HepG2 (cell line): ENCODE data around the gene NCR3LG1. TPM values are rescaled to one million over a fixed set of nuclear protein-coding genes. Genes with fewer than 3 reads are reported as not detected.

ENCODE experiments used
- ATAC-seq: fragments of 200-7000 bp; cut with Tn5 transposase; 3 replicates; pipeline ENCODE4 v1.9.1; 2020; ENCODE audit warnings: mild to moderate bottlenecking, moderate library complexity
- BruUV-seq: library from RNA; stranded (reverse); fragments of 400-500 nt; replicated peaks from 2 replicates; lab custom pipeline; 2021; lab: Mats Ljungman, UMichigan
- CTCF ChIA-PET: fragments of 300-600 bp; formaldehyde crosslinking; extraction: SDS; loops from one replicate; lab custom pipeline; 2021; ENCODE audit warnings: low total read pairs, inconsistent platforms, low intra/inter-chr PET ratio; lab: Yijun Ruan, JAX
- POLR2A ChIA-PET: fragments of 350-600 bp; sonication (Branson Sonifier 250); formaldehyde crosslinking; loops from one replicate; lab custom pipeline; 2020; ENCODE audit warnings: antibody characterized with exemption, inconsistent platforms; lab: Yijun Ruan, JAX
- DNase-seq: peaks from one replicate; pipeline ENCODE4 v3.0.0-alpha.2; 2015; ENCODE audit warnings: low spot score
- FAIRE-seq: peaks from 3 replicates; lab custom pipeline; 2011; peaks lifted over from hg19 to GRCh38; lab: Jason Lieb, UNC
- H2AFZ ChIP-seq: one replicate; pipeline ENCODE4 v1.6.1; 2011; ENCODE audit warnings: low read length, inconsistent platforms
- H3K27ac ChIP-seq: fragments of 300-600 bp; 3 replicates; pipeline ENCODE4 v1.8.0; 2011; ENCODE audit warnings: mixed run types, mild to moderate bottlenecking, mixed read lengths, low read length, inconsistent platforms; ENCODE audit not compliant: insufficient read depth; ENCODE audit errors: extremely low read length
- H3K27me3 ChIP-seq, 2 experiments: fragments of 200-600 bp in 1 of 2; 2 replicates in 1 of 2; 3 replicates in 1 of 2; pipeline versions ENCODE4 v1.6.0 to v1.8.0; 2011; ENCODE audit warnings: low read length in 2 of 2, mild to moderate bottlenecking in 2 of 2, moderate library complexity in 2 of 2, inconsistent platforms in 1 of 2; ENCODE audit not compliant: insufficient read depth in 2 of 2, control insufficient read depth in 1 of 2
- H3K36me3 ChIP-seq, 2 experiments: fragments of 200-600 bp in 1 of 2; replicated peaks in 1 of 2; 2 replicates in 1 of 2; 3 replicates in 1 of 2; pipeline versions ENCODE4 v1.5.1 to v1.8.0; 2011; ENCODE audit warnings: low read length in 2 of 2, inconsistent platforms in 1 of 2; ENCODE audit not compliant: insufficient read depth in 2 of 2, control insufficient read depth in 1 of 2
- H3K4me1 ChIP-seq: 2 replicates; pipeline ENCODE4 v1.5.1; 2012; ENCODE audit warnings: low read length, inconsistent platforms; ENCODE audit not compliant: insufficient read depth
- H3K4me2 ChIP-seq: 2 replicates; pipeline ENCODE4 v1.6.0; 2011; ENCODE audit warnings: low read depth, low read length, inconsistent platforms
- H3K4me3 ChIP-seq, 3 experiments: fragments of 200-600 bp in 1 of 3; sonication (generic), shearing (Covaris generic) in 1 of 3; replicated peaks in 1 of 3; 2 replicates each; pipeline ENCODE4 v1.5.1; 2011 to 2016; ENCODE audit warnings: low read length in 3 of 3, inconsistent platforms in 2 of 3, low read depth in 2 of 3, mild to moderate bottlenecking in 2 of 3, control low read depth in 1 of 3, mixed read lengths in 1 of 3; ENCODE audit not compliant: insufficient read depth in 1 of 3
- H3K79me2 ChIP-seq: one replicate; pipeline ENCODE4 v1.6.1; 2011; ENCODE audit warnings: low read length, inconsistent platforms; ENCODE audit not compliant: insufficient read depth
- H3K9ac ChIP-seq: 2 replicates; pipeline ENCODE4 v1.6.0; 2011; ENCODE audit warnings: mild to moderate bottlenecking, low read depth, low read length, inconsistent platforms; ENCODE audit not compliant: insufficient read depth
- H3K9me3 ChIP-seq: 2 replicates; pipeline ENCODE4 v1.5.1; 2012; ENCODE audit warnings: mild to moderate bottlenecking, low read length
- H4K20me1 ChIP-seq: 2 replicates; pipeline ENCODE4 v1.6.0; 2011; ENCODE audit warnings: inconsistent platforms, mild to moderate bottlenecking, low read length, moderate library complexity; ENCODE audit not compliant: insufficient read depth
- FLYWCH1 ChIP-seq: sonication (generic); formaldehyde crosslinking; IDR thresholded peaks from 2 replicates; pipeline ENCODE4 v1.8.1; 2023; ENCODE audit warnings: mild to moderate bottlenecking, missing genetic modification reagents
- IKZF1 ChIP-seq: fragments of 450-650 bp; IDR thresholded peaks from 2 replicates; pipeline ENCODE4 v1.7.1; 2016
- JUND ChIP-seq: sonication (generic); formaldehyde crosslinking; IDR thresholded peaks from 2 replicates; pipeline ENCODE4 v1.8.0; 2022; ENCODE audit warnings: mild to moderate bottlenecking, missing genetic modification reagents
- PAWR ChIP-seq: sonication (generic); formaldehyde crosslinking; IDR thresholded peaks from 2 replicates; pipeline ENCODE4 v1.4.0; 2020; ENCODE audit warnings: missing genetic modification reagents, mild to moderate bottlenecking, borderline replicate concordance
- POLR2AphosphoS2 ChIP-seq: IDR thresholded peaks from 2 replicates; pipeline ENCODE4 v1.6.1; 2011; ENCODE audit warnings: low read depth, low read length, improper control_type of control experiment
- RAD51 ChIP-seq: fragments of 450-650 bp; IDR thresholded peaks from 2 replicates; pipeline ENCODE4 v1.6.1; 2016; ENCODE audit warnings: borderline replicate concordance
- RFX3 ChIP-seq: IDR thresholded peaks from 2 replicates; pipeline ENCODE4 v1.6.1; 2016; ENCODE audit warnings: missing biosample characterization, missing genetic modification reagents
- ZNF20 ChIP-seq: sonication (generic); formaldehyde crosslinking; IDR thresholded peaks from 2 replicates; pipeline ENCODE4 v1.4.0; 2020; ENCODE audit warnings: mild to moderate bottlenecking, moderate library complexity, missing genetic modification reagents
- ZNF260 ChIP-seq: sonication (generic); formaldehyde crosslinking; IDR thresholded peaks from 2 replicates; pipeline ENCODE4 v1.4.0; 2020; ENCODE audit warnings: missing genetic modification reagents, low read depth, mild to moderate bottlenecking, borderline replicate concordance
- ZNF264 ChIP-seq: sonication (generic); formaldehyde crosslinking; IDR thresholded peaks from 2 replicates; pipeline ENCODE4 v1.4.0; 2020; ENCODE audit warnings: missing genetic modification reagents
- ZNF274 ChIP-seq: sonication (generic); formaldehyde crosslinking; IDR thresholded peaks from 2 replicates; pipeline ENCODE4 v1.5.1; 2020; ENCODE audit warnings: mild to moderate bottlenecking, missing genetic modification reagents
- ZNF549 ChIP-seq: sonication (generic); formaldehyde crosslinking; IDR thresholded peaks from 2 replicates; pipeline ENCODE4 v1.5.0; 2020; ENCODE audit warnings: missing genetic modification reagents
- ZNF558 ChIP-seq: sonication (generic); formaldehyde crosslinking; IDR thresholded peaks from 2 replicates; pipeline ENCODE4 v1.9.0; 2022; ENCODE audit warnings: mild to moderate bottlenecking, missing genetic modification reagents, borderline replicate concordance
- ZNF792 ChIP-seq: IDR thresholded peaks from 2 replicates; pipeline ENCODE4 v1.6.1; 2016
- ZSCAN31 ChIP-seq: sonication (generic); formaldehyde crosslinking; IDR thresholded peaks from 2 replicates; pipeline ENCODE4 v1.5.0; 2020; ENCODE audit warnings: low read depth, mild to moderate bottlenecking, missing genetic modification reagents
- WGBS: methylation state at CpG from one replicate; pipeline ENCODE4 v1.1.6; 2017; ENCODE audit warnings: low lambda C conversion rate; 5-methylcytosine and 5-hydroxymethylcytosine counted together
- in situ Hi-C: cut with HindIII; loops from 2 replicates; pipeline ENCODE4 v1.10.0; 2017; ENCODE audit warnings: low pct_unique_long_range_greater_than_20kb; ENCODE audit not compliant: extremely low pct_ligation_motif_present
- intact Hi-C: fragments of 100-400 bp; cut with micrococcal nuclease; formaldehyde crosslinking; loops from one replicate; pipeline ENCODE4 v1.10.0; 2022; ENCODE audit not compliant: unreplicated experiment
- polyA plus RNA-seq, 8 experiments: library from polyadenylated mRNA; depleted of rRNA in 3 of 8; stranded (reverse) in 7 of 8; unstranded in 1 of 8; fragments of >200 nt; fragmentation: Illumina TruSeq in 4 of 8; extraction: Trizol in 4 of 8; gene quantifications; 2 replicates each; pipeline versions ENCODE4 v1.2.1 to v1.2.3, GENCODE V29; 2011 to 2016; ENCODE audit warnings: low read depth in 4 of 8, missing spikeins in 1 of 8, mixed read lengths in 1 of 8; ENCODE audit not compliant: insufficient read depth in 1 of 8
- total RNA-seq, 5 experiments: library from RNA; depleted of rRNA; stranded (reverse); fragments of >200 nt; fragmentation: Illumina TruSeq; extraction: Trizol; gene quantifications; 2 replicates each; pipeline ENCODE4 v1.2.3, GENCODE V29; 2016; ENCODE audit warnings: low read depth in 1 of 5
- TF ChIP-seq, protein P1 (sequence below): sonication (generic); formaldehyde crosslinking; IDR thresholded peaks from 2 replicates; pipeline ENCODE4 v1.9.0; 2021; ENCODE audit warnings: missing genetic modification reagents, borderline replicate concordance
- TF ChIP-seq, protein P2 (sequence below): sonication (generic); formaldehyde crosslinking; IDR thresholded peaks from 2 replicates; pipeline ENCODE4 v1.5.0; 2020; ENCODE audit warnings: missing genetic modification reagents, mild to moderate bottlenecking, borderline replicate concordance

Gene NCR3LG1
- total and polyA plus RNA-seq, 2 of the 13 experiments (the other 11 are each of a cell fraction or from before 2014, with no cell fraction given), result 16.1 to 25.1 TPM

DNA sequence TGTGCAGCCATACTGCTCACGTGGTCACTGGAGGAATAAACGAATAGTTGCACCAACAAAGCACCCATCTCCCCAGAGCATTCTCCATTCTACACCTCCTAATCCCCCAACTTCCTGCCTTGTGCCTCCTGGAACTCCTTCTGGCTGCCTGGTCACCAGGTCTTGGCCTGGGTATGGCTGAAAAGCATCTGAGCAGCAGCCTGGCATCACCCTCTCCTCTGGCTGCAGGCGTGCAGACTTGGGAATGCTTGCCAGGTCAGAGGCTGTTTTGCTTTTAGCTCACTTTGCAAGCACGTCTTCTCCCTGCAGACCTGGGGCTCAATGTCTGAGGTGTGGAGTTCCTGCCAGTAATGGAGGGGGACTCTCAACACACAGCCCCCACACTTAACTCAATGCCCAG lies 70.2 kb downstream of the NCR3LG1 start:
- Histone ChIP-seq H3K9me3 (no peaks in the 10 kb centered on the region), H3K4me3 (no peak overlapping the region), H3K36me3 (no peaks in the 10 kb centered on the region), H3K9ac (no peak overlapping the region), H2AFZ (no peak overlapping the region), H4K20me1 (no peaks in the 10 kb centered on the region), H3K27ac (no peak overlapping the region), H3K4me2 (no peak overlapping the region), H3K27me3 (peaks cover 2 to 14% of the 10 kb centered on the region in 2 experiments; a peak in 3 of 5 replicates), H3K4me1 (peaks cover 10% of the 10 kb centered on the region), H3K79me2 (no peaks in the 10 kb centered on the region)
- in situ Hi-C loops (no loop called here), intact Hi-C loops (no loop called here)
- ATAC-seq, result no peak
- BruUV-seq, result no TSS peak
- no peak for DNase-seq
- WGBS, result 16% methylated on average over 3 of the region's 4 CpGs
- TF ChIP-seq, protein P1, sequence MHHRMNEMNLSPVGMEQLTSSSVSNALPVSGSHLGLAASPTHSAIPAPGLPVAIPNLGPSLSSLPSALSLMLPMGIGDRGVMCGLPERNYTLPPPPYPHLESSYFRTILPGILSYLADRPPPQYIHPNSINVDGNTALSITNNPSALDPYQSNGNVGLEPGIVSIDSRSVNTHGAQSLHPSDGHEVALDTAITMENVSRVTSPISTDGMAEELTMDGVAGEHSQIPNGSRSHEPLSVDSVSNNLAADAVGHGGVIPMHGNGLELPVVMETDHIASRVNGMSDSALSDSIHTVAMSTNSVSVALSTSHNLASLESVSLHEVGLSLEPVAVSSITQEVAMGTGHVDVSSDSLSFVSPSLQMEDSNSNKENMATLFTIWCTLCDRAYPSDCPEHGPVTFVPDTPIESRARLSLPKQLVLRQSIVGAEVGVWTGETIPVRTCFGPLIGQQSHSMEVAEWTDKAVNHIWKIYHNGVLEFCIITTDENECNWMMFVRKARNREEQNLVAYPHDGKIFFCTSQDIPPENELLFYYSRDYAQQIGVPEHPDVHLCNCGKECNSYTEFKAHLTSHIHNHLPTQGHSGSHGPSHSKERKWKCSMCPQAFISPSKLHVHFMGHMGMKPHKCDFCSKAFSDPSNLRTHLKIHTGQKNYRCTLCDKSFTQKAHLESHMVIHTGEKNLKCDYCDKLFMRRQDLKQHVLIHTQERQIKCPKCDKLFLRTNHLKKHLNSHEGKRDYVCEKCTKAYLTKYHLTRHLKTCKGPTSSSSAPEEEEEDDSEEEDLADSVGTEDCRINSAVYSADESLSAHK, result no peak
- TF ChIP-seq FLYWCH1 (CRISPR knock-in tag) (no peak), ZSCAN31 (CRISPR knock-in tag) (no peak), ZNF549 (no peak), IKZF1 (no peak), ZNF260 (CRISPR knock-in tag) (no peak), ZNF264 (no peak), ZNF558 (CRISPR knock-in tag) (no peak), JUND (CRISPR knock-in tag) (no peak), ZNF20 (CRISPR knock-in tag) (no peak), POLR2AphosphoS2 (no peak), RAD51 (no peak), ZNF274 (CRISPR knock-in tag) (no peak), ZNF792 (CRISPR knock-in tag) (no peak), PAWR (no peak), RFX3 (CRISPR knock-in tag) (no peak)
- TF ChIP-seq, protein P2, sequence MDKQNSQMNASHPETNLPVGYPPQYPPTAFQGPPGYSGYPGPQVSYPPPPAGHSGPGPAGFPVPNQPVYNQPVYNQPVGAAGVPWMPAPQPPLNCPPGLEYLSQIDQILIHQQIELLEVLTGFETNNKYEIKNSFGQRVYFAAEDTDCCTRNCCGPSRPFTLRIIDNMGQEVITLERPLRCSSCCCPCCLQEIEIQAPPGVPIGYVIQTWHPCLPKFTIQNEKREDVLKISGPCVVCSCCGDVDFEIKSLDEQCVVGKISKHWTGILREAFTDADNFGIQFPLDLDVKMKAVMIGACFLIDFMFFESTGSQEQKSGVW (CRISPR knock-in tag), result no peak
- ChIA-PET POLR2A (no interaction called here), CTCF (no interaction called here)
- no peak for FAIRE-seq
